Esophagus muscularis mucosa (tissue), 3 donors: Measurements from ENCODE around the gene SELENOH.

Experiments used
- POLR2A ChIP-seq: fragments of 450-650 bp; IDR thresholded peaks from one replicate; pipeline ENCODE4 v1.6.1; 2017; ENCODE audit warnings: antibody characterized with exemption, moderate library complexity, mild to moderate bottlenecking, low read depth
- POLR2AphosphoS5 ChIP-seq, 2 donors: sonication (generic); formaldehyde crosslinking; IDR thresholded peaks; one replicate each; pipeline ENCODE4 v1.6.1; 2017; ENCODE audit warnings: antibody characterized with exemption in 2 of 2
- TF ChIP-seq, protein P1 (sequence below), 3 experiments: fragments of 200-600 bp in 2 of 3; fragments of 450-650 bp in 1 of 3; sonication (generic) in 2 of 3; IDR thresholded peaks; one replicate each; pipeline ENCODE4 v1.5.1; 2017 to 2019; ENCODE audit warnings: antibody characterized with exemption in 3 of 3, mild to moderate bottlenecking in 2 of 3, moderate library complexity in 1 of 3

DNA sequence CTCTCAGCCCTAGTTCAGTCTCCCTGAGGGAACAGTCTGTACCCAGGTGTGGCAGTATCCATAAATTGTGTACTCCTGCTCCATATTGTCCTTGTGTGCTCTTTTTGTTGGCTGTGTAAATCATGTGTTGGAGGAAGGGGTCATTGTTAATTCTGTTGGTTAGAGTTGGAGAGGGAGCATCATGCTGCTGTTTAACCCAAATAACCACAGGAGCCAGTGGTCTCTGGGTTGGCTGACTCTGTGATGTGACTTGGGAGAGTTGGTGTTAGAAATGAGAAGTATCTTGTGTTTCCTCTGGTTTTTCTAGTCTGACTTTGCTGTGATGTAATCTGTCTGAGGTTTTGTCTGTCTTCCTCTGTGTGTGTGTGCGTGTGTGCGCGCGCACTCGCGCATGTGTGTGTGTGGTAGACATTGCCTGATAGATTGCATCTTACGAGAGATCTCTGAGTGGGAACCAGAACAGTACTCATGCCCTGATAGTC, 50.8 kb downstream of the SELENOH start:
- TF ChIP-seq POLR2A = no peak
- TF ChIP-seq, protein P1, sequence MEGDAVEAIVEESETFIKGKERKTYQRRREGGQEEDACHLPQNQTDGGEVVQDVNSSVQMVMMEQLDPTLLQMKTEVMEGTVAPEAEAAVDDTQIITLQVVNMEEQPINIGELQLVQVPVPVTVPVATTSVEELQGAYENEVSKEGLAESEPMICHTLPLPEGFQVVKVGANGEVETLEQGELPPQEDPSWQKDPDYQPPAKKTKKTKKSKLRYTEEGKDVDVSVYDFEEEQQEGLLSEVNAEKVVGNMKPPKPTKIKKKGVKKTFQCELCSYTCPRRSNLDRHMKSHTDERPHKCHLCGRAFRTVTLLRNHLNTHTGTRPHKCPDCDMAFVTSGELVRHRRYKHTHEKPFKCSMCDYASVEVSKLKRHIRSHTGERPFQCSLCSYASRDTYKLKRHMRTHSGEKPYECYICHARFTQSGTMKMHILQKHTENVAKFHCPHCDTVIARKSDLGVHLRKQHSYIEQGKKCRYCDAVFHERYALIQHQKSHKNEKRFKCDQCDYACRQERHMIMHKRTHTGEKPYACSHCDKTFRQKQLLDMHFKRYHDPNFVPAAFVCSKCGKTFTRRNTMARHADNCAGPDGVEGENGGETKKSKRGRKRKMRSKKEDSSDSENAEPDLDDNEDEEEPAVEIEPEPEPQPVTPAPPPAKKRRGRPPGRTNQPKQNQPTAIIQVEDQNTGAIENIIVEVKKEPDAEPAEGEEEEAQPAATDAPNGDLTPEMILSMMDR (IDR thresholded peaks at IDR 0.05) = no peak
- peak in 1 of 2 donors; percentile 31 for TF ChIP-seq POLR2AphosphoS5 (IDR thresholded peaks at IDR 0.05)
